ENCODE measurements around the gene SNX30.

SNX30 gene

DNA sequence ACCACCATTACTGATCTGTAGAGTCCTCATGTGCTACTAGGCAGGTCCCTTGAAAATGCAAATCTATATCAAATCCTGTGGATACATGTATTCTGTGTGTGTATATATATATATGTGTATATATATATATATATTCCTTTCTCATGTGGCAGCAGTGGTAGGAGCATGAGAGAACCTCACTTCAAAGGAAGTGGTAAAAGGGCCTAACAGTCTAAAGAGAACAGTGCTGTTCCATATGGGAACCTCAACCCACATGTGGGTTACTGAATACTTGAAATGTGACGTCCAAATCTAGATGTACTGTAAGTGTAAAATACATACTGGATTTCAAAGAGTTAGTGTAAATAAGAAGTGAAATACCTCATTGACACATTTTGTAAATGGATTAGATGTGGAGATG, 134.8 kb downstream of the SNX30 start:
- DNase-seq (ENCODE audit: low read depth): no peak

GRCh38 chr9:112886351-112886750, 135.8 kb downstream of the SNX30 start:
- DNase-seq (ENCODE audit: low read depth): no peak

GRCh38 chr9:112887381-112887780, 136.8 kb downstream of the SNX30 start:
- DNase-seq (ENCODE audit: low read depth): no peak

- DNase-seq (ENCODE audit: low read depth): no peak
Measured at GRCh38 chr9:112890106-112891081, 139.8 kb downstream of the SNX30 start, which contains the start of gene SLC46A2. SLC46A2 (minus strand) TSS chr9:112890876; CDS start chr9:112890681, 195 bp downstream.

- no peak for DNase-seq (ENCODE audit: low read depth)
Measured at GRCh38 chr9:112891521-112891920, 141.0 kb downstream of the SNX30 start.

- DNase-seq (ENCODE audit: low read depth): no peak
Measured at GRCh38 chr9:112892981-112893380, 142.4 kb downstream of the SNX30 start.

DNA sequence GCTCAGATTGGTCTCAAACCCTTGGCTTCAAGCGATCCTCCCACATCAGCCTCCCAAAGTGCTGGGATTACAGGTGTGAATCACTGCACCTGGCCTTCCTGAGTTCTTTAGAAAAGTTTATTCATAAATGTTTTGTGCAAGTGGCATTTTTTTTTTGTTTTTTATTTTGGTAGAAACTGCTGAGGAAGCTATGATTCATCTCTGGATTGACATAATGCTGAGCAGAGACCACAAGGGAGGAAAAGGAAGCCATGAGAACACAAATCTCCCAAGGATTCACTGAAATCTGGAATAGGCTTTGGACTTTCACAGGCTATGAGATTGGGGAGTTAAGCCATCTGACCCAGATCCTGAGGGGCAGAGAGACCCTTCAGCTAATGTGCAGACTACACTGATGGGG, 143.5 kb downstream of the SNX30 start:
- DNase-seq (ENCODE audit: low read depth): no peak

- DNase-seq (ENCODE audit: low read depth): no peak
Measured at GRCh38 chr9:112894699-112895098, 144.1 kb downstream of the SNX30 start.

GRCh38 chr9:112896131-112896530, 145.6 kb downstream of the SNX30 start:
- DNase-seq (ENCODE audit: low read depth): no peak

- DNase-seq (ENCODE audit: low read depth): no peak
Measured at GRCh38 chr9:112898872-112899311, 148.3 kb downstream of the SNX30 start.

DNA sequence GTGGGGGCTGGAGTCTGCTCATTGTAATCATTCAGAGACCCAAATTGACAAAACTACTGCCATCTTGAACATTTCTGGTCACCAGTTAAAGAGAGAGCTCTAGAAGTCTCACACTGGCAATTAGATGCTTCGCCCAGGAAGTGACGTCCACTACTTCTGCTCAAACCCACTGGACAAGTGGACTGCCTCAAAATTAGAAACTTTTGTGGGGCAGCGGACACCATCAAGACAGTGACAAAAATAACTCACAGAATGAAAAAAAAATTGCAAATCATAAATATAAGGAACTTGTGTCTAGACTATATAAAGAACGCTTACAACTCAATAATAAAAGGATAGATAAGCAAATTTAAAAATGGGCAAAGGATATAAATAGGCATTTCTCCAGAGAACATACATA, 149.9 kb downstream of the SNX30 start:
- DNase-seq (ENCODE audit: low read depth): no peak

DNA sequence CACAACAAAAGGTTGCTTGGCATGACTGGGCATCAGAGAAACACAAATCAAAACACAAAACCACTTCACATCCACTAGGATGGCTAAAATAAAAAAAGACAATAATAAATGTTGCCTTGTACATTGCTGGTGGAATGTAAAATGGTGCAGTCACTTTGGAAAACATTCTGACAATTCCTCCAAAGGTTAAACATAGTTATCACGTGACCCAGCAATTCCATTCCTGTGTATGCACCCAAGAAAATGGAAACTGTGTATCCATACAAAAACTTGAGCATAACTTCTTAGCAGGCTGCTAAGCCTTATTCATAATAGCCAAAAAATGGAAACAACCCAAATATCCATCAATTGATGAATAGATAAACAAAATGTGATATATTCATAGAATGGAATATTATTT, 150.3 kb downstream of the SNX30 start:
- no peak for DNase-seq (ENCODE audit: low read depth)

- DNase-seq (ENCODE audit: low read depth): no peak
Measured at GRCh38 chr9:112905084-112905483, 154.5 kb downstream of the SNX30 start.

DNA sequence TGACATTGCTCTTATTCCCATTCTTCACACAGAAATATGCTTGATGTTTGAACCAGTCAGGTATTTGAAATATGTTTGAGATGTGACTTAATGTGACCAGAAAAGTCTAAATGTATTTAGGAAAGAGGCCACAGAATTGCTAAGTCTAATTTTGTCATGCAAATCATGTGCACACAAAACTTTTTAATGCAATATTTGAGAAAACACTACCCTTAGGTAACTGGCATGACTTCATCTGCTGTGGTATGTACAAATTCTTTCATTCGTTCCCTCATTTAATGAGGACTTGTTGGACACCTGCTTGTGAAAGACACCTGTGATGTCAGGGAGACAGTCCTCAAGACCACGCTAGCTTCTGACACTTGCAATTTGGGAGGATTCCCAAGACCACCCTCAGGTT, 161.2 kb downstream of the SNX30 start:
- no peak for DNase-seq (ENCODE audit: low read depth)

DNA sequence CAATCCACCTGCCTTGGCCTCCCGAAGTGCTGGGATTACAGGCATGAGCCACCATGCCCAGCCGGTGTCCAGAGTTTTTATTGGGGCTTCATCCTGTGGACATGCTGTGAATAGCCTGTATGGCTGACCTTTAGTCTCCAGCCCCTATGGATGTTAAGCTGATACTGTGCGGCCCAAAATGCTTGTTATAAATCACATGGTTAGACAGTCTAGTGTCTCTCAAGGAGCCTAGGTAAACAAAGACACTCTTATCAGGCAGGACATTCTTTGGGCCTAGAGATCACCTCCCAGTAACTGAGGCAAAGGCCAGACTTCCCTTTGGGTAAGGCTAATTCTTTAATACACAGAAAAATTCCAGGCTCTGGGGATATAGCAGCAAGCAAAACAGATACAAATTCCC, 162.1 kb downstream of the SNX30 start:
- DNase-seq (ENCODE audit: low read depth): no peak

DNA sequence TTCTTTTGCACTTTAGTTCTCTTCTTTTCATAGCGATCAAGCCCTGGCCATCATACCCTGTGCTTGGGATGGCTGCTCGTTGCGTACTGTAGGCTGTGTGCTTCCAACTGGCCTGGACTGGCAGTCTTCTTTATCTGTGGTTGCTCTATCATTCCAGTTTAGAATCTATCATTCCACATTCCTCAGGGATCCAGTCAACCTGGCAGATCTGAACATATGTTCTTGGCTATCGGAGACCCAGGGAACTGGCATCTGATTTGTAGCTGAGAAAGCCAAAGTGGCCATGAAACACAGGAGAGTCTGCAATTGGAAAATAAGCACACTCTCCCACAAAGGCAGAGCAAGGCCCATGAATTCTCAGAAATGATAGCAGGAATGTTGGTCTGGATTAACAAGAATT, 162.8 kb downstream of the SNX30 start:
- DNase-seq (ENCODE audit: low read depth): no peak

- DNase-seq (ENCODE audit: low read depth): no peak
Measured at GRCh38 chr9:112914524-112914923, 164.0 kb downstream of the SNX30 start.

DNA sequence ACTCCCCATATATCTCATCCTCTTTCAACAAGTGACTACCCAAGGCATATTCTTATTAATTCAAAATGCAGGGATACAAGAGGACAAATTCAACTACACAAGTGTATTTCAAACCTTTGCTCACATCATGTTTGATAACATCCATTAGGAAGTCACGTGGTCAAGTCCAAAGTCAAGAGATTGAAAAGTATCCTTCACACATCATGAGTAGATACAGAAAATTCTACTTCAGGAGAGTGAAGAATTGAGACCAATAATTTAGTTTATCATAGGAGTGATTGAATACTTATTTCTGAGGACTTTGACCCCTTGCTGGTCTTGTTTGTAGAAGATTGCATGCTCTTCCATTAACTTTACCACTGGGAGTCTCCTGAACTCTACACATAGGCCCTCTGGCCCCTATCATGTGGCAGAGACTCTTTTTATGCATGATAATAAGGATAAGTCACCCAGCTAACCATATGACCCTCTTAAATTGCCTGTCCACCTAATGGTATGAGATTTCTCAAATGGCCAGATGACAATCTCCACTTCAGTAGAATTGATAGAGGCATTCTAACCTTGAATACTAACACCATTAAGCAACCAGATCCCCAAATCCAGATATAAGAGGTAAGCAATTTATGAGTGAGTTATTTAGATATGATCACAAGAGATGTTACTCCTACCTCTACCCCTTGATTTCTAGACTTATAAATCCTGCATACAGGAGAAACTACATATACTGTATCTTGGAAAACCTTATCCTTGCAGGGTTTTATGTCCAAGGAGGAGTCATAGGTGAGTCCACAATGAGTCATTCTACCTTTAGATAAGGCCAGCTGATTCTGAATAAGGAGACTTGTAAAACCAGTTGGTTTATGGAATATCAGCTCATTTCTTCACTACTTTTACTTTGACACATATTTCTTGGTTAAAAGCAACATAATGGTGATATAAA, 166.8 kb downstream of the SNX30 start:
- no peak for DNase-seq (ENCODE audit: low read depth)

GRCh38 chr9:112917987-112918362, 167.4 kb downstream of the SNX30 start:
- no peak for DNase-seq (ENCODE audit: low read depth)

GRCh38 chr9:112921549-112921948, 171.0 kb downstream of the SNX30 start:
- DNase-seq (ENCODE audit: low read depth): no peak
